Activated CD8-positive, alpha-beta T cell treated with anti-CD3 and anti-CD28 coated beads for 36 hours (primary cell): Measurements from ENCODE around the gene MRGPRF. TPM values are rescaled to one million over a fixed set of nuclear protein-coding genes. Genes with fewer than 3 reads are reported as not detected.

Source experiments
- ATAC-seq: fragments of 200-7000 bp; cut with Tn5 transposase; one replicate; pipeline ENCODE4 v1.10.0; 2021; ENCODE audit warnings: mild to moderate bottlenecking, moderate library complexity
- CTCF ChIA-PET: fragments of 350-600 bp; sonication (Branson Sonifier 250); formaldehyde crosslinking; loops from one replicate; lab custom pipeline; 2021; ENCODE audit warnings: antibody characterized with exemption; lab: Charles Lee
- POLR2A ChIA-PET: fragments of 350-600 bp; sonication (Branson Sonifier 250); formaldehyde crosslinking; loops from one replicate; lab custom pipeline; 2021; ENCODE audit warnings: antibody characterized with exemption; lab: Charles Lee
- DNase-seq: peaks from one replicate; pipeline ENCODE4 v3.0.0-alpha.2; 2020
- H3K27ac Mint-ChIP-seq: one replicate; pipeline ENCODE4 v1.8.0; 2021; ENCODE audit warnings: mild to moderate bottlenecking, mixed read lengths
- H3K27me3 Mint-ChIP-seq: one replicate; pipeline ENCODE4 v1.8.0; 2021; ENCODE audit warnings: mixed read lengths
- H3K36me3 Mint-ChIP-seq: one replicate; pipeline ENCODE4 v1.8.0; 2021; ENCODE audit warnings: low read depth, mixed read lengths
- H3K4me1 Mint-ChIP-seq: one replicate; pipeline ENCODE4 v1.8.0; 2021; ENCODE audit warnings: low read depth, mixed read lengths
- H3K4me3 Mint-ChIP-seq: one replicate; pipeline ENCODE4 v1.8.0; 2021; ENCODE audit warnings: mild to moderate bottlenecking, moderate library complexity, mixed read lengths
- H3K9me3 Mint-ChIP-seq: one replicate; pipeline ENCODE4 v1.8.0; 2021; ENCODE audit warnings: mixed read lengths
- CTCF ChIP-seq: fragments of 200-600 bp; IDR thresholded peaks from one replicate; pipeline ENCODE4 v1.8.0; 2022; ENCODE audit warnings: antibody characterized with exemption, mild to moderate bottlenecking
- intact Hi-C: fragments of 100-400 bp; cut with micrococcal nuclease; formaldehyde crosslinking; loops from one replicate; pipeline ENCODE4 v1.10.0; 2022
- total RNA-seq, 2 experiments: library from RNA; stranded (reverse); gene quantifications; one replicate each; pipeline ENCODE4 v1.2.3, GENCODE V29; 2021

Gene MRGPRF
- total RNA-seq, 2 experiments from 2014 or later: not detected

- CTCF ChIA-PET: interaction anchor here (0.6 kb wide), 1 partner anchor 306 kb away, joined by 3 read pairs; no protein-coding TSS in a partner anchor
- POLR2A ChIA-PET: no interaction called here
- H3K27ac Mint-ChIP-seq: no peak overlapping the region
- no peak for DNase-seq
- ATAC-seq: no peak
- H3K9me3 Mint-ChIP-seq: no peaks in the 10 kb centered on the region
- H3K4me3 Mint-ChIP-seq: no peak overlapping the region
- H3K27me3 Mint-ChIP-seq: no peaks in the 10 kb centered on the region
- intact Hi-C loops: no loop called here
- H3K36me3 Mint-ChIP-seq: no peaks in the 10 kb centered on the region
- H3K4me1 Mint-ChIP-seq: peaks cover 19% of the 10 kb centered on the region
- no peak for TF ChIP-seq CTCF
Observed at GRCh38 chr11:69037074-69037473, 24.0 kb upstream of the MRGPRF start.

GRCh38 chr11:69035946-69036340 is 22.9 kb upstream of the MRGPRF start:
- Mint-ChIP-seq H3K4me1 (peaks cover 13% of the 10 kb centered on the region), H3K4me3 (no peak overlapping the region), H3K36me3 (no peaks in the 10 kb centered on the region), H3K9me3 (no peaks in the 10 kb centered on the region), H3K27me3 (no peaks in the 10 kb centered on the region), H3K27ac (no peak overlapping the region)
- CTCF ChIA-PET: no interaction called here
- DNase-seq (no peak), ATAC-seq (no peak)
- TF ChIP-seq CTCF: no peak
- POLR2A ChIA-PET: no interaction called here
- intact Hi-C loops: no loop called here

GRCh38 chr11:69035150-69035945 is 22.3 kb upstream of the MRGPRF start:
- DNase-seq (no peak), ATAC-seq (no peak)
- Mint-ChIP-seq H3K4me1 (peaks cover 7% of the 10 kb centered on the region), H3K9me3 (no peaks in the 10 kb centered on the region), H3K27me3 (no peaks in the 10 kb centered on the region), H3K4me3 (no peak overlapping the region), H3K27ac (no peak overlapping the region), H3K36me3 (no peaks in the 10 kb centered on the region)
- ChIA-PET POLR2A (interaction anchor here (1.0 kb wide), 1 partner anchor 124 kb away, joined by 3 read pairs; no protein-coding TSS in a partner anchor), CTCF (no interaction called here)
- TF ChIP-seq CTCF: no peak
- intact Hi-C loops: no loop called here

GRCh38 chr11:69034123-69034867 is 21.2 kb upstream of the MRGPRF start:
- ChIA-PET POLR2A (interaction anchor here (1.0 kb wide), 1 partner anchor 123 kb away, joined by 3 read pairs; no protein-coding TSS in a partner anchor), CTCF (no interaction called here)
- H3K4me3 Mint-ChIP-seq: no peak overlapping the region
- no peak overlapping the region for H3K27ac Mint-ChIP-seq
- TF ChIP-seq CTCF: no peak
- no peak for DNase-seq
- H3K4me1 Mint-ChIP-seq: no peaks in the 10 kb centered on the region
- no peaks in the 10 kb centered on the region for H3K36me3 Mint-ChIP-seq
- H3K27me3 Mint-ChIP-seq: no peaks in the 10 kb centered on the region
- no peaks in the 10 kb centered on the region for H3K9me3 Mint-ChIP-seq
- no peak for ATAC-seq
- intact Hi-C loops: no loop called here

- intact Hi-C loops: no loop called here
- no peak for DNase-seq
- no peak for ATAC-seq
- Mint-ChIP-seq H3K27me3 (no peaks in the 10 kb centered on the region), H3K36me3 (no peaks in the 10 kb centered on the region), H3K4me3 (no peak overlapping the region), H3K9me3 (no peaks in the 10 kb centered on the region), H3K27ac (no peak overlapping the region), H3K4me1 (no peaks in the 10 kb centered on the region)
- no peak for TF ChIP-seq CTCF
- ChIA-PET CTCF (no interaction called here), POLR2A (no interaction called here)
Observed at GRCh38 chr11:69033431-69033830, 20.4 kb upstream of the MRGPRF start.
